Muscle of back (tissue), 11 donors: Measurements from ENCODE around the gene ERC2. TPM values are rescaled to one million over a fixed set of nuclear protein-coding genes. Genes with fewer than 3 reads are reported as not detected.
A peak's percentile ranks its signal among the peaks of the same experiment; 100 is the strongest.

Experiments used
- DNase-seq, 3 donors: peaks; one replicate each; pipeline versions ENCODE4 v3.0.0 to v3.0.0-alpha.2; 2013
- polyA plus RNA-seq, 10 donors: library from polyadenylated mRNA; unstranded; fragments of 120-200 nt; gene quantifications; one replicate each; pipeline ENCODE4 v1.2.1, GENCODE V29; 2013; ENCODE audit not compliant: insufficient read length in 10 of 10

Gene ERC2
- polyA plus RNA-seq, 10 donors: 0.76 to 2.5 (median 1.6) TPM

DNA sequence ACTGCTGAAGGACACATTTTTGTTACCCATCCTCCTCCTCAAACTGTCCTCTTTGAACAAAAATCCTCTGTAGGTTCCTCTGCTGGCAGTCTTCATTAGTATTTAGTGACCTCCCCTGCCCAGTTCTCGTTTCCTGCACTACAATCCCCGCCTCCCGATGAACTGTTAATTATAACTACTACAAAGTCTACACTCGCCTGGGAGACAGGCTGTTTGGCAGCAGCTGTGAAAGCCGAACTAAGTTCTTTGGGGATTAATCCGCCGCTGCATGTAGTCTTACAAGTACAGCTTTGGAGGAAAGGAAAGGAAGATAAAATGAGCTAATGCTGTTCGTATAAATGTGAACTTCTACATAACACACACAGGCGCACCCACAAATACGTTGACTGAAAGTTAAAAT lies 821.2 kb downstream of the ERC2 start:
- peak in 1 of 3 donors; percentile 74 for DNase-seq

DNA sequence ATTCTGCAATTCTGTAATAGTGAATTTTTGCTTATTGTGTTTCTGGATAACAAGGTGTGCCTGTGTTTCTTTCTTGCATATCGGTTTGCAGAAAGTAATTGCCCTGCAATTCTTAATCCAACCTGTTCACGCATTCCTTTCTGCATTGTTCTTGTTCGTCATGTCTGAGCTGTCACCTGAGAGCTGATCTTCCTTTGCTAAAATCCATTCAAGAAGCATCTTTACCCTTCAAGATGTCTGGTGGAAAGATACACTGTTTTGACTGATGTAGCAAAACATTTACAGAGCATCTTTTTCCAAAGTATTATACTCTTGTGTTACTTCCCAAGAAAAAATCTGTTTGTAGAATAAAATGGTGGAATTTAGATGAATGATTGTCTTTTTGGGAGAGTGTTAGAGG lies 822.1 kb downstream of the ERC2 start:
- DNase-seq: no peak

DNA sequence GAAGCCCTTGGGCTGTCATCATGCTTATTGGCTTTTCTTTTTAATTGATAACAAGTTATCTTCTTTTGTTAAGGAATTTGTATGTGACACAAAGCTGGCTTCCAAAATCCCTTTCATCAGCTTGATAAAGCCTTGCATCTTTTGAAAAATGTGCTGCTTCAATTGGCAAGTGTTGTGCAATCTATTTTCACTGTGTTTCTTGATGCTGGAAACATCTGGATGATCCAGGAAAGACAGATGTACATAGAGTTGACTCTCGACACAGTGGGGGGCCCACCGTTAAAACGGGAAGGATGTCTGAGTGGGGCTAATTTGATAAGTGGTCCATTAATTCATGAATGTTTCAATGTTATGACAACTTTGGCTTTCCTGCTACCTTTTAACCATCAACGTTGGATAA lies 822.8 kb downstream of the ERC2 start:
- no peak for DNase-seq

DNA sequence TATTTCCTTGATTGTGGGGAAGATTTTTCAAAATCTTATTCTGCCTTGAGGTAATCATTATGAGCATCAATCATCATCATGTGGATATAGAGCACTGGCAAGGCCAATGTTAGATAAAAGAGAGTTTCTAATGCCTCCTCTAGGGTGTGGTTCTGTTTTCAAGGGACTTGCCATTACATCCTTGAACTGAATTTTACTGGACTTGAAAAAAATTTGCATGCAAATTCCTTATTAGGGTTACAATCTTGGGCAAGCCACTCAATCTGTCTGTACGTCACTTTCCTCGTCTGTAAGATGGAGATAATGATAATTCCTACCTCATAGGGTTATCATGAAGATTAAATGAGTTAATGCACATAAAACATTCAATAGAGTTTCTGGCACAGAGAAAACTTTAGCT lies 825.0 kb downstream of the ERC2 start:
- no peak for DNase-seq

GRCh38 chr3:55641964-55642363 lies 826.3 kb downstream of the ERC2 start:
- no peak for DNase-seq

GRCh38 chr3:55639896-55640765 lies 828.1 kb downstream of the ERC2 start:
- no peak for DNase-seq

- no peak for DNase-seq
Observed at GRCh38 chr3:55639143-55639542, 829.1 kb downstream of the ERC2 start.

DNA sequence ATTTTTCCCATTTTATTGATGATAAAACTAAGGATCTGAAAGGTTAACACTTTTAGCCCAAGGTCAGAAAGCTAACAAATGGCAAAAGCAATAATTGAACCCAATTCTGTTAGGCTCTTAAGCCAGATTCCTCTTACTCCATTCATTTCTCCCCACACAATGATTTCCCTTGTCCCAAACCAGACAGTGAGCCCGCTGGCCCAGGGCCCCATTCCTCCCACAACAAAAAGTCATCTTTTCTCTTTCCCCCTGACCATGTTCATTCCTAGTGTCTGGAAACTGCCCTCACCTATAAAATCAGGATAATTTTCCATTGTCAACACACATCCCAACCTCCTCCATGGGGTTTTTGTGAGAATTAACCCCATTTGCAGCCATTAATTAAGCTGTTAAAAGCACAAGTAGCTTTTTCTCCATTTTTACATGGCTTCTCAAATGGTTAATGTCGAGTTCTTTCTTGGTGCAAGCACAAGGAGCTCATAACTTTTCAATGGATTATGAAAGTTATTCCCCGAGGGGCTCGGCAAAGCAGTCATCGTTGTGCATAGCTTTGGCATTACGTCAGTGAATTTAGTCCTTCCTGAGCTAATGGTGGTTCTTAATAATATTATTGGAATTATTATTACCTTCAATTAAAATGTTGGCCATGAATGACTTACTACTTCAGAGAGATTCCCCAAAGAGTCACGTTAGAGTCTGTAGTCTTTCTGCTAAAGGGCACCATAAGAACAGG lies 830.2 kb downstream of the ERC2 start:
- DNase-seq: no peak

GRCh38 chr3:55636300-55637195 lies 831.7 kb downstream of the ERC2 start:
- no peak for DNase-seq

DNA sequence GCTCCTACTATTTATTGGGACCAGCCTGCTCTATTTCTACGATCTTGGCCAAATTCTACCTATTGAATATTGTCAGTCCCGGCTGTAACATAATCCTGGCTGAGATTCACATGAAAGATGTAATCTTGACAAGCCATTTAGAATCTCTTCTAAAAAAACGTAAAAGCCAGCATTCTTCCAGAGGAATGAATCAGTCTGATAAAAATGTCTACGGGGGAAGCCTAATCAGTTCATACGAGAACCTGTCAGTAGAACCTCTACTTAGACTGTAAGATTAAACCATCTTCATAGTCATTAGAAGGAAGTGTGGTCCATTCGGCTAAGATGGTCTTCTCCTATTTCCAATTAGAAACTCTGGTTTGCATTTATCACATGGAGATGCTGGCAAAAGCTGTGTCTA lies 833.9 kb downstream of the ERC2 start:
- DNase-seq: no peak

DNA sequence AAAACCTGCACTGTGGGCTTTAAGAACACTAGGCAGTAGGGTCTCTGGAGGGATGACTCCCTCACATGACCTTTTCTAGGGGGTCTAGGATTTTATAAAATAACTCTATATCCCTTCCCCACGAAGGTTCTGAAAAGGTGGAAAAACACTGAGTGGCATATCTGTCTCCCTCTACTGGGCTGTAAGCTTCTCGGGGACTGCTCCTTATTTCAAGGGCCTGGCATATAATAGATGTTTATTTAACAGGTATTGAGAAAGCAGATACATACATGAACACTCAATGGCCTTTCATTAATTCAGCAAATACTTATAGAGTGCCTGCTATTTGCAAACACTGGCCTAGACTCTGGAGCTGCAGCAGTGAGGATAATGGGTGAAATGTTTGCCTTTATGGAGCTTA lies 834.9 kb downstream of the ERC2 start:
- DNase-seq: no peak

DNA sequence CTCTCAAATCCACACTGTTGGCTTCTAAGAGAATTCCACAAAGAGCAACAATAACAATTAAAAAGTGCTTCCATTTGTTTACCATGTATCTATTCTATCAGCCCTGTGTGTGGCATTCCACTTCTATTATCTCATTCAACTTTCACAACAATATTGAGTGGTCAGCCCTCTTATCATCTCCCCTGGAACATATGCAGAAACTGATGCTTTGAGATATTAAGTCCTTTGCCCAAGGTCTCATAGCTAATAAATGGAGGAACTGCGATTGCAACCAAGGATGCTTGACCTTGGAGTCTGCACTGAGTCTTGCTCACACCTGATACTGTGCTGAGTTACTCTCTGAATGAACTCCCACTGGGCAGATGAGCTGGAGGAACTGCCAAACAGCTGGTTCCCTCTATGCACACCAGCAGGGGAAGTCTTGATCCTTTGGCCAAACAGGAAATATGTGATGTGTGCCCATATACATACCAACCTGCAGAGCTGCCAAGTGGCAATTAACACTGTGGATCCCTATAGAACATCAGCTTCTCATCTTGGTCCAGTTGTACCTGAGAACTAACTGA lies 836.4 kb downstream of the ERC2 start:
- peak in 1 of 3 donors; percentile 69 for DNase-seq

DNA sequence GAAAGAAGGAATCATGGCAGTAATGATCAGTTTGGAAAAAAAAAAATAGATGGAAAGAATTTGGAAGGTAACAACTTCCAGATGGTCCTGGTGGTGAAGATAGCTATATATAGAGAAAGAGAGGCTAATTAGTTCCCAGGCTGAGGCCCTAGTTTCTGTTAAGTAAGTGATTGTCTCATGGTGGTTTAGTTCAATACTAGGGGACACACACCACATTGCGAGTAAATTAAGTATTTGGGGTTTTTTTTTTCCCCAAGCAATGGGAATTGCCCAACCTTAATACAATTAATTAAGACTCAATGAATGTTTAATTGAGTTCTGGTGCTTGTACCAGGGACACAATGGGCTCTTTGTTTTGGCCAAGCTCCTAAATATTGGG lies 837.4 kb downstream of the ERC2 start:
- DNase-seq: no peak

DNA sequence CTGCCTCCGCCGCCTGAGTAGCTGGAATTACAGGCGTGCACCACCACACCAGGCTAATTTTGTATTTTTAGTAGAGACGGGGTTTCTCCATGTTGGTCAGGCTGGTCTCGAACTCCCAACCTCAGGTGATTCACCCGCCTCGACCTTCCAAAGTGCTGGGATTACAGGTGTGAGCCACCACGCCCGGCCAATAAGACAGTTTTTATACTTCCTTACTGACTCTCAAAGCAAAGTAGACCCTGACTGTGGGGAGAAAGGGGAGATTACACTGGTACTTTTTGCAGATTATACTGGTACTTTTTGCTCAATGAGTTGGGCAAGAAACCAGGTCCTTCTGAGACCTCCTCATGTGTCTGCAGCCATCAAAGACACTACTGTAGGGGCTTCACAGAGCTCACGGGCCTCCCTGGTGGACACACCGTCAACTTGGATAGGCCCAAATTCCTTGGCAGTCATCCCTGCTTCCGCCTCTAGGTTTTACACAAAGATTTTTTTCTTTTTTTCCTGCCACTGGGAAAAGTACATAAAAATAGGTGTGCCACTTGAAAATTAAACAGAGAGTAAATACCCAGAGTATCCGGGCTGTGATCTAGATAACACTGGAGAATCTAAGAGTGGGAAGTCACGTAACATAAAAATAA lies 837.9 kb downstream of the ERC2 start:
- no peak for DNase-seq

GRCh38 chr3:55629432-55629831 lies 838.8 kb downstream of the ERC2 start:
- no peak for DNase-seq

DNA sequence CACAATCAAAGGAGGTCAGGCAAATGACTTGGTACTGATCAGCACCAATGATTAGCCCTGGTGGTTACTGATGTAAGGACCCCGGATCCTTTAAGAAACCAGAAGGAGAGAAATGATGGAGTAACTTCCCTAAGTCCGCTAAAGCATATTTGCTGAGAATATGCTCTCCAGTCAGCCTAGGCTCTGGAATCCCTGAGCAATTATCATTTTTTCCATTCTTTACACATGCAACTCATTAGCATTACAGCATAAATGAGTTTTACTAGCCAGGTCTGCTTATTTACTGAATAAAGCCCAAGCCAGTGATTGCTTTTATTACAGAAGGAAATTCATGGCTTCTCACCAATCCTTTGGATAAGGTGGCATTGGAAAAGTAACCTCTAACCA lies 842.0 kb downstream of the ERC2 start:
- DNase-seq: no peak

DNA sequence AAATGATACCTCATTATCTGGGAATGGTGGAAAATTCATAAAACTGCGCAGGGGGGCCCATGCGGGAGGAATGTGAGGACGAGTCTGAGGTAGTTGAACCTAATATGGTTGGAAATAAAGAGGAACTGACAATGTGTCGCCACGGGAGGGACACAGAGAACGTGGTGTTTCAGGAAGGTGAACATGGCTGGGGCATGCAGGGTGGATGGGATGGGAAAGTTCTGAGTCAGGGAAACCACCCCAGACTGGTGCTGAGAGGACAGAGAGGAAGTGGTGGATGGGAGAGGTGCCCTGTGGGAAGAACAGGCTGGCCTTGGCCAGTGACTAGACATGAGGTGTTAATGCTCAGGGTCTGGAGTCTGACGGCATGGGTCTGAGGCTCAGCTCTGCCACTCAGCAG lies 844.0 kb downstream of the ERC2 start:
- no peak for DNase-seq

GRCh38 chr3:55623786-55624185 lies 844.5 kb downstream of the ERC2 start:
- no peak for DNase-seq

DNA sequence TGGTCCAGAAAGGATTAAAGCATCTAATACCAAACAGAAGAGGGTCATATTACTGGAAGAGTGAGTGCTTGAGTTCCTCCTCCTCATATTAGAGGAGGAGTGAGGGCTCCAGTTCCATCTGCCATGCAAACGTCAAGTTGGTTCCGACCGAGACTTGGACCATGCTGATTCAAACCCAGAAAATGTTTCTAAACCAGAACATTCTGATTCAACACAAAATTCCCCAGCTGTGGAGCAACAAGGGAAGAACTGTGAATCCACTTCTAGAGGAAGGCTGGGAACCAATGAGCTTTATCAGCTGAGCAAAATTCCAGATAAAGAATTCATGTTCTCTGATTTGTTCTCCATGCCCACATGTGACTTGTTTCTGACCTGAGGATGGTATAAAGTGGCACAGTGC lies 845.5 kb downstream of the ERC2 start:
- no peak for DNase-seq

GRCh38 chr3:55622116-55622515 lies 846.2 kb downstream of the ERC2 start:
- no peak for DNase-seq

DNA sequence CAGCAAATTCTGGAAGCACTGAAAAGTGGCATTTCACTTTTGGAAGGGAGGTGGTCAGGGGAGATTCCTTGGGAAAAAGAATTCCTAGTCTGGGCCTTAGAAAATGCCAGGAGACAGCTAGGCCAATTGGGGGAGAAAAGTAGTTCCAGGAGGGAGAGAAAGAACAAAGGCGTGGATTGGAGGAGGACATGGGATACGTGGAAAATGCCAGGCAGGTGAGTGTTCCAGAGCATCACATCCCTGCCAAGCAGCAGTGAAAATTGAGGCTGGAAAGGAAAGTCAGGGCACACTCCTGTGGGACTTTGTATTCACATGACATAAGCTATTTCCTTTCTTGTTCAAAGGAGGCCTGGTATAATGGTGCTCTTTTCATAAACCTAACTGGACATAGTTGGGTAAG lies 846.6 kb downstream of the ERC2 start:
- DNase-seq: no peak

GRCh38 chr3:55621026-55621422 lies 847.2 kb downstream of the ERC2 start:
- no peak for DNase-seq
